A549 (cell line): ENCODE data around the gene SPOP. TPM values are rescaled to one million over a fixed set of nuclear protein-coding genes. Genes with fewer than 3 reads are reported as not detected.
A peak's percentile ranks its signal among the peaks of the same experiment; 100 is the strongest.

Experiments
- ATAC-seq, 2 experiments: fragments of 200-7000 bp in 1 of 2; fragments of >200 bp in 1 of 2; cut with Nextera tagmentation in 1 of 2; cut with Tn5 transposase in 1 of 2; 3 replicates each; pipeline versions ENCODE4 v1.8.0 to v1.9.1; 2018 to 2020; ENCODE audit warnings: mild to moderate bottlenecking in 1 of 2, moderate library complexity in 1 of 2
- CTCF ChIA-PET: fragments of 300-600 bp; sonication (Branson Sonifier 250); formaldehyde crosslinking; extraction: SDS; loops from one replicate; lab custom pipeline; 2021; ENCODE audit warnings: antibody characterized with exemption, inconsistent platforms; lab: Yijun Ruan, JAX
- POLR2A ChIA-PET: fragments of 350-600 bp; formaldehyde crosslinking; extraction: SDS; loops from one replicate; lab custom pipeline; 2021; ENCODE audit warnings: antibody characterized with exemption, inconsistent platforms; lab: Yijun Ruan, JAX
- DNase-seq, 2 experiments: peaks; one replicate each; pipeline versions ENCODE4 v3.0.0 to v3.0.0-alpha.2; 2011 to 2016; ENCODE audit warnings: low read depth in 1 of 2, low spot score in 1 of 2
- FAIRE-seq: peaks from 2 replicates; lab custom pipeline; 2011; peaks lifted over from hg19 to GRCh38; lab: Jason Lieb, UNC
- H3K27ac ChIP-seq, 2 experiments: fragments of >200 bp; sonication (Bioruptor Twin); formaldehyde crosslinking; 3 replicates each; pipeline ENCODE4 v1.5.1; 2016 to 2017
- H3K4me1 ChIP-seq: fragments of >200 bp; sonication (Bioruptor Twin); formaldehyde crosslinking; 3 replicates; pipeline ENCODE4 v1.6.1; 2016
- H3K4me2 ChIP-seq: fragments of >200 bp; sonication (Bioruptor Twin); formaldehyde crosslinking; 3 replicates; pipeline ENCODE4 v1.6.1; 2016
- H3K4me3 ChIP-seq: fragments of >200 bp; sonication (Bioruptor Twin); formaldehyde crosslinking; 3 replicates; pipeline ENCODE4 v1.5.1; 2016
- H3K9me3 ChIP-seq: fragments of >200 bp; sonication (Bioruptor Twin); formaldehyde crosslinking; 3 replicates; pipeline ENCODE4 v1.6.1; 2016
- BHLHE40 ChIP-seq: IDR thresholded peaks from 2 replicates; pipeline ENCODE4 v1.6.1; 2012; ENCODE audit warnings: low read depth, low read length, inconsistent platforms
- CBX2 ChIP-seq: fragments of 200-600 bp; sonication (generic); IDR thresholded peaks from 2 replicates; pipeline ENCODE4 v1.6.1; 2016; ENCODE audit warnings: low read depth, mild to moderate bottlenecking, borderline replicate concordance
- CBX8 ChIP-seq: fragments of 200-600 bp; sonication (generic); IDR thresholded peaks from 2 replicates; pipeline ENCODE4 v1.6.1; 2016
- EHF ChIP-seq: fragments of 250-450 bp; sonication (Bioruptor Pico); IDR thresholded peaks from 2 replicates; pipeline ENCODE4 v1.5.0; 2020; ENCODE audit warnings: mild to moderate bottlenecking
- GATA3 ChIP-seq: IDR thresholded peaks from 2 replicates; pipeline ENCODE4 v1.6.1; 2012; ENCODE audit warnings: borderline replicate concordance
- HDAC2 ChIP-seq: fragments of 200-600 bp; sonication (generic); IDR thresholded peaks from 2 replicates; pipeline ENCODE4 v1.6.1; 2016
- HOXA7 ChIP-seq: fragments of 250-450 bp; sonication (Bioruptor Pico); IDR thresholded peaks from 2 replicates; pipeline ENCODE4 v1.5.0; 2020; ENCODE audit warnings: mild to moderate bottlenecking, moderate library complexity
- KDM5A ChIP-seq: fragments of 200-600 bp; sonication (generic); IDR thresholded peaks from 2 replicates; pipeline ENCODE4 v1.6.1; 2016; ENCODE audit warnings: antibody characterized with exemption, mild to moderate bottlenecking
- MAFK ChIP-seq: fragments of 450-650 bp; IDR thresholded peaks from 2 replicates; pipeline ENCODE4 v1.6.1; 2014; ENCODE audit not compliant: partially characterized antibody
- MAZ ChIP-seq: fragments of 150-350 bp; IDR thresholded peaks from 2 replicates; pipeline ENCODE4 v1.6.1; 2014; ENCODE audit warnings: antibody characterized with exemption, low read depth, low read length, borderline replicate concordance
- MYC ChIP-seq: IDR thresholded peaks from 2 replicates; pipeline ENCODE4 v1.6.1; 2012; ENCODE audit warnings: mild to moderate bottlenecking, inconsistent platforms, low read length, improper control_type of control experiment, borderline replicate concordance
- NR3C1 ChIP-seq: fragments of >200 bp; sonication (Bioruptor Twin); formaldehyde crosslinking; IDR thresholded peaks from 3 replicates; pipeline ENCODE4 v1.6.1; 2017
- POLR2A ChIP-seq: IDR thresholded peaks from 2 replicates; pipeline ENCODE4 v1.6.1; 2012; ENCODE audit warnings: mild to moderate bottlenecking, low read length
- POLR2AphosphoS2 ChIP-seq: conservative IDR thresholded peaks from 2 replicates; pipeline ENCODE4 v1.6.1; 2012; ENCODE audit warnings: low read length, improper control_type of control experiment, inconsistent platforms
- RAD21 ChIP-seq, 2 experiments: fragments of >200 bp in 1 of 2; sonication (Bioruptor Twin) in 1 of 2; formaldehyde crosslinking in 1 of 2; IDR thresholded peaks in 1 of 2; conservative IDR thresholded peaks in 1 of 2; 2 replicates in 1 of 2; 3 replicates in 1 of 2; pipeline ENCODE4 v1.6.1; 2012 to 2018; ENCODE audit warnings: inconsistent platforms in 1 of 2
- RCOR1 ChIP-seq: fragments of 150-350 bp; IDR thresholded peaks from 2 replicates; pipeline ENCODE4 v1.6.1; 2014; ENCODE audit warnings: antibody characterized with exemption, low read length, low read depth
- RFX5 ChIP-seq: fragments of 450-650 bp; IDR thresholded peaks from 2 replicates; pipeline ENCODE4 v1.7.1; 2014; ENCODE audit warnings: antibody characterized with exemption, mild to moderate bottlenecking, moderate library complexity
- SMC3 ChIP-seq: fragments of >200 bp; sonication (Bioruptor Twin); formaldehyde crosslinking; IDR thresholded peaks from 3 replicates; pipeline ENCODE4 v1.6.1; 2018; ENCODE audit warnings: inconsistent platforms
- TP53 ChIP-seq: fragments of 250-450 bp; sonication (Bioruptor Pico); IDR thresholded peaks from 2 replicates; pipeline ENCODE4 v1.5.0; 2021; ENCODE audit warnings: mild to moderate bottlenecking, moderate library complexity
- ZFP36 ChIP-seq: fragments of 450-650 bp; IDR thresholded peaks from 2 replicates; pipeline ENCODE4 v1.6.1; 2014; ENCODE audit warnings: borderline replicate concordance; ENCODE audit not compliant: partially characterized antibody
- ZNF302 ChIP-seq: fragments of 250-450 bp; sonication (Bioruptor Pico); IDR thresholded peaks from 2 replicates; pipeline ENCODE4 v1.9.0; 2021; ENCODE audit warnings: inconsistent platforms, mild to moderate bottlenecking, moderate library complexity
- ZSCAN20 ChIP-seq: fragments of 250-450 bp; sonication (Bioruptor Pico); IDR thresholded peaks from 2 replicates; pipeline ENCODE4 v1.8.0; 2022; ENCODE audit warnings: mild to moderate bottlenecking, moderate library complexity
- WGBS: methylation state at CpG from one replicate; pipeline ENCODE4 v1.1.6; 2017; ENCODE audit errors: missing lambda C conversion rate; 5-methylcytosine and 5-hydroxymethylcytosine counted together
- polyA plus RNA-seq, 4 experiments: library from polyadenylated mRNA; depleted of rRNA in 3 of 4; stranded (reverse); fragments of >200 nt; fragmentation: RNase III in 1 of 4; extraction: RNeasy Plus Mini Kit Qiagen cat#74134 plus additional on column Dnase treatment in 1 of 4; gene quantifications; 2 replicates in 3 of 4; 3 replicates in 1 of 4; pipeline ENCODE4 v1.2.3, GENCODE V29; 2011 to 2017
- TF ChIP-seq, protein P1 (sequence below): fragments of 450-650 bp; IDR thresholded peaks from 2 replicates; pipeline ENCODE4 v1.6.1; 2014; ENCODE audit warnings: antibody characterized with exemption
- TF ChIP-seq, protein P2 (sequence below): fragments of 250-450 bp; sonication (Bioruptor Pico); IDR thresholded peaks from 2 replicates; pipeline ENCODE4 v1.5.0; 2020; ENCODE audit warnings: low read depth, mild to moderate bottlenecking, moderate library complexity
- TF ChIP-seq, protein P3 (sequence below): fragments of 150-350 bp; IDR thresholded peaks from 2 replicates; pipeline ENCODE4 v1.6.1; 2014; ENCODE audit warnings: low read depth, mild to moderate bottlenecking, low read length
- TF ChIP-seq, protein P4 (sequence below): fragments of 250-450 bp; sonication (Bioruptor Pico); IDR thresholded peaks from 2 replicates; pipeline ENCODE4 v1.5.0; 2021; ENCODE audit warnings: mild to moderate bottlenecking, moderate library complexity, borderline replicate concordance
- TF ChIP-seq, protein P5 (sequence below): IDR thresholded peaks from 2 replicates; pipeline ENCODE4 v1.6.1; 2012; ENCODE audit warnings: low read depth, borderline replicate concordance
- TF ChIP-seq, protein P6 (sequence below): fragments of >200 bp; sonication (Bioruptor Twin); formaldehyde crosslinking; IDR thresholded peaks from 2 replicates; pipeline ENCODE4 v1.6.1; 2016

Gene SPOP
- polyA plus RNA-seq, 2 of the 4 experiments (the other 2 are of a cell fraction) = 49.5 to 57.2 TPM

DNA sequence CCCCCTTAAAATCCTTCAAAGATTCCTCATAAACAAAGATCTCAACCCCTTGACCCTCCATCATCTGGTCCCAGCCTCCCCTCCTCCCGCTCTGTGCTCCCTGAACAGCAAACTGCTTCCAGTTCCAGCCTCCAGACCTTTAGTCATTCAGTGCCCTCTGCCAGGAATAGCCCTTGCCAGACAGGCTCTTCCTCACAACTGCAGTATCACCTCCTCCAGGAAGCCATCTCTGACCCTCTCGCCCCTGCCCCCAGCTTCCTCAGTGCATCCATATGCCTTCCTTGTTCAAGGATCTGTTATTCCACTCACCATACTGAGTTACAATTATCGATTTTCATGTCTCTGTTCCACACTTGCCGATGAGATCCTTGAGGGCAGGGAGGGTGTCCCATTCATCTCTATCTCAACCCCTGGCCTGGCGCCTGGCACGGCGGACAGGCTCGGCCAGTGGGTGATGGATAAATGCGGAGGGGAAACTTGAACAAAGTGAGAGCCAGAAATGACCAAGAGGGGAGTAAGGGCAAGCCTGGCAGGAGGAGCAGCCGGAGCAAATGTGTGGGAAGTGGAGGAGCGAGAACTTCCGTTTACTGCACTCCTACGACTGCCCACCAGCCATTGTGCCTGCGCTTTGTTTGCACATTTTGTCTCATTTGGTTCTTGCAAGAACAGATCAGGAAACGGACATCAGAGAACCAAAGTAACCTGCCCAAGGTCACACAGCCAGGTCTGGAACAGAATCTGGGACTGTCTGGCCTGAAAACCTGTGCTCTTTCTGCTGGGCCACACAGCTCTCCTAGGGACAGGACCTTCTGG lies 104.2 kb downstream of the SPOP start:
- CTCF ChIA-PET = interaction anchor here (0.6 to 40.8 kb wide), 16 partner anchors 10 to 624 kb away, joined by 3 to 2008 read pairs (median 6); partner anchors contain the start of genes DLX3, PHB1 and SLC35B1
- POLR2A ChIA-PET = interaction anchor here (0.6 kb wide), 1 partner anchor 104 kb away, joined by 3 read pairs; no protein-coding TSS in a partner anchor
- H3K9me3 ChIP-seq = no peaks in the 10 kb centered on the region
- no peak for ATAC-seq
- no peak for FAIRE-seq
- H3K4me2 ChIP-seq = no peak overlapping the region
- H3K4me3 ChIP-seq = no peak overlapping the region
- TF ChIP-seq NR3C1 = no peak
- TF ChIP-seq ZFP36 = peak; percentile 48
- DNase-seq = no peak
- WGBS = 63% methylated on average over 15 of the region's 15 CpGs
- H3K27ac ChIP-seq = no peak overlapping the region
- H3K4me1 ChIP-seq = peaks cover 4% of the 10 kb centered on the region; the same call in 1 of the 3 replicates

DNA sequence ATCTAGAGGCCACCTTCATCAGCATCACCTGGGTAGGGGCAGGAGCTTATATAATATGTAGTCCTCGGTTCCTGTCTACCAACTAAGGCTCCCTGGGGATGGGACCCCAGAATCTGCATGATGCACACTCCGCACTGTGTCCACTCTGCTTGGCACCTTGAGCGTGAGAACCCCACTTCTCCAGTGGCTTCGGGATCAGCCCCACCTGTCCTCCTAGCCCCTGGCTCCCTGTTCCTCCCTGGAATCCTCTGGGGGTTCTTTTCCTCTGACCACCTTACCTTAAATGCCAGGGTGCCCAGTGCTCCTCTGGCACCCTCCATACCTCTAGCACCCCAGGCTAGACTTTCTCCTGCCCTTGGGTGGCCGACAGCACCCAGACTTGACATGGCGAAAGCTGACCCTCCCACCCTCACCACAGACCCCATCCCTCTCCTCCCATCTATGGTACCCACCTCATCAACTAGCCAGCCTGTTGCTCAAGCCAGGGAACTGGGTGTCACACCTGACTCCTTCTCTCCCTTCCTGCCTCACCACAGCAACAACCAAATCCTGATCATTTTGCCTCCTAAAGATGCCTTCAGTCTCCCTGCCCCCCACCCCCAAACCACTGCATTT lies 105.0 kb downstream of the SPOP start:
- TF ChIP-seq MYC = no peak
- no peak for TF ChIP-seq EHF (CRISPR knock-in tag)
- TF ChIP-seq MAZ = no peak
- TF ChIP-seq, protein P1, sequence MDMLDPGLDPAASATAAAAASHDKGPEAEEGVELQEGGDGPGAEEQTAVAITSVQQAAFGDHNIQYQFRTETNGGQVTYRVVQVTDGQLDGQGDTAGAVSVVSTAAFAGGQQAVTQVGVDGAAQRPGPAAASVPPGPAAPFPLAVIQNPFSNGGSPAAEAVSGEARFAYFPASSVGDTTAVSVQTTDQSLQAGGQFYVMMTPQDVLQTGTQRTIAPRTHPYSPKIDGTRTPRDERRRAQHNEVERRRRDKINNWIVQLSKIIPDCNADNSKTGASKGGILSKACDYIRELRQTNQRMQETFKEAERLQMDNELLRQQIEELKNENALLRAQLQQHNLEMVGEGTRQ = no peak
- TF ChIP-seq, protein P2, sequence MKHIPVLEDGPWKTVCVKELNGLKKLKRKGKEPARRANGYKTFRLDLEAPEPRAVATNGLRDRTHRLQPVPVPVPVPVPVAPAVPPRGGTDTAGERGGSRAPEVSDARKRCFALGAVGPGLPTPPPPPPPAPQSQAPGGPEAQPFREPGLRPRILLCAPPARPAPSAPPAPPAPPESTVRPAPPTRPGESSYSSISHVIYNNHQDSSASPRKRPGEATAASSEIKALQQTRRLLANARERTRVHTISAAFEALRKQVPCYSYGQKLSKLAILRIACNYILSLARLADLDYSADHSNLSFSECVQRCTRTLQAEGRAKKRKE = no peak
- TF ChIP-seq RFX5 = no peak
- TF ChIP-seq RCOR1 = no peak
- TF ChIP-seq SMC3 = no peak
- no peak for TF ChIP-seq TP53 (CRISPR knock-in tag)
- WGBS = 26% methylated on average over 6 of the region's 6 CpGs

DNA sequence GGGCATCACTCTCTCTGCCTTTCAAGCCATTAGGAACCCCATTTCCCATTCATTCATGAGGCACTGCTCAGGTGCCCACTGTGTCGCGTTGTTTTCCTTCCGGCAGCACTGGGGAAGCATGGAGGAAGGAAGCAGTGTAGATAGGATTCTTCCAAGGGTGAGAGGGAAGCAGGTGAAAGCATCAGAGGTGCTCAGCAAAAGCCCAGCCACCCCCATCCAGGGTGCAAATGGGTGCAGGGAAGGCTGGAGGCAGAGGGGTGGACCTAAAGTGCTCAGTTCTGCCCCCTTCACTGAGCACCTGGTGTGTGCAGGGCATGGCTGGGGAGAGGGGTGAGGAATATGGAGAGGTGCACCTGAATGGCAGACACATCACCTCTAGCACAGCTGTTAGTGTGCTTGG lies 105.7 kb downstream of the SPOP start:
- FAIRE-seq (no peak), DNase-seq (no peak), ATAC-seq (no peak)
- 96% methylated on average over 3 of the region's 3 CpGs for whole genome bisulfite sequencing
- H3K9me3 ChIP-seq = no peaks in the 10 kb centered on the region
- no peak overlapping the region for H3K4me2 ChIP-seq
- ChIA-PET POLR2A (interaction anchor here (1.2 kb wide), 1 partner anchor 136 kb away, joined by 5 read pairs; no protein-coding TSS in a partner anchor), CTCF (interaction anchor here (0.5 to 40.8 kb wide), 11 partner anchors 17 to 426 kb away, joined by 3 to 2008 read pairs (median 4); partner anchors contain the start of genes PHB1 and SLC35B1)
- no peak overlapping the region for H3K4me3 ChIP-seq
- H3K4me1 ChIP-seq = peaks cover 4% of the 10 kb centered on the region; the same call in 1 of the 3 replicates
- TF ChIP-seq, protein P3, sequence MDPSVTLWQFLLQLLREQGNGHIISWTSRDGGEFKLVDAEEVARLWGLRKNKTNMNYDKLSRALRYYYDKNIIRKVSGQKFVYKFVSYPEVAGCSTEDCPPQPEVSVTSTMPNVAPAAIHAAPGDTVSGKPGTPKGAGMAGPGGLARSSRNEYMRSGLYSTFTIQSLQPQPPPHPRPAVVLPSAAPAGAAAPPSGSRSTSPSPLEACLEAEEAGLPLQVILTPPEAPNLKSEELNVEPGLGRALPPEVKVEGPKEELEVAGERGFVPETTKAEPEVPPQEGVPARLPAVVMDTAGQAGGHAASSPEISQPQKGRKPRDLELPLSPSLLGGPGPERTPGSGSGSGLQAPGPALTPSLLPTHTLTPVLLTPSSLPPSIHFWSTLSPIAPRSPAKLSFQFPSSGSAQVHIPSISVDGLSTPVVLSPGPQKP = no peak
- TF ChIP-seq CBX2 (no peak), BHLHE40 (no peak), SMC3 (no peak), HDAC2 (no peak), HOXA7 (CRISPR knock-in tag) (no peak), POLR2A (no peak), MAZ (no peak), TP53 (CRISPR knock-in tag) (no peak), POLR2AphosphoS2 (no peak), KDM5A (no peak), RAD21 (conservative IDR thresholded peaks at IDR 0.05 in 1 of 2, IDR thresholded peaks at IDR 0.05 in 1 of 2) (no peak), MAFK (no peak), ZNF302 (CRISPR knock-in tag) (no peak), ZSCAN20 (no peak), GATA3 (no peak), CBX8 (no peak)
- TF ChIP-seq, protein P4, sequence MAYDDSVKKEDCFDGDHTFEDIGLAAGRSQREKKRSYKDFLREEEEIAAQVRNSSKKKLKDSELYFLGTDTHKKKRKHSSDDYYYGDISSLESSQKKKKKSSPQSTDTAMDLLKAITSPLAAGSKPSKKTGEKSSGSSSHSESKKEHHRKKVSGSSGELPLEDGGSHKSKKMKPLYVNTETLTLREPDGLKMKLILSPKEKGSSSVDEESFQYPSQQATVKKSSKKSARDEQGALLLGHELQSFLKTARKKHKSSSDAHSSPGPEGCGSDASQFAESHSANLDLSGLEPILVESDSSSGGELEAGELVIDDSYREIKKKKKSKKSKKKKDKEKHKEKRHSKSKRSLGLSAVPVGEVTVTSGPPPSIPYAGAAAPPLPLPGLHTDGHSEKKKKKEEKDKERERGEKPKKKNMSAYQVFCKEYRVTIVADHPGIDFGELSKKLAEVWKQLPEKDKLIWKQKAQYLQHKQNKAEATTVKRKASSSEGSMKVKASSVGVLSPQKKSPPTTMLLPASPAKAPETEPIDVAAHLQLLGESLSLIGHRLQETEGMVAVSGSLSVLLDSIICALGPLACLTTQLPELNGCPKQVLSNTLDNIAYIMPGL = no peak
- TF ChIP-seq, protein P5, sequence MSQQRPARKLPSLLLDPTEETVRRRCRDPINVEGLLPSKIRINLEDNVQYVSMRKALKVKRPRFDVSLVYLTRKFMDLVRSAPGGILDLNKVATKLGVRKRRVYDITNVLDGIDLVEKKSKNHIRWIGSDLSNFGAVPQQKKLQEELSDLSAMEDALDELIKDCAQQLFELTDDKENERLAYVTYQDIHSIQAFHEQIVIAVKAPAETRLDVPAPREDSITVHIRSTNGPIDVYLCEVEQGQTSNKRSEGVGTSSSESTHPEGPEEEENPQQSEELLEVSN = no peak
- TF ChIP-seq, protein P6, sequence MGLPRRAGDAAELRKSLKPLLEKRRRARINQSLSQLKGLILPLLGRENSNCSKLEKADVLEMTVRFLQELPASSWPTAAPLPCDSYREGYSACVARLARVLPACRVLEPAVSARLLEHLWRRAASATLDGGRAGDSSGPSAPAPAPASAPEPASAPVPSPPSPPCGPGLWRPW = no peak
- no peak overlapping the region for H3K27ac ChIP-seq

More for the DNA sequence above, 105.0 kb downstream of the SPOP start:
- POLR2A ChIA-PET = no interaction called here
- Histone ChIP-seq H3K27ac (no peak overlapping the region), H3K4me3 (no peak overlapping the region), H3K9me3 (no peaks in the 10 kb centered on the region), H3K4me1 (peaks cover 4% of the 10 kb centered on the region; the same call in 1 of the 3 replicates), H3K4me2 (no peak overlapping the region)
- no peak for ATAC-seq
- no peak for DNase-seq
- FAIRE-seq = no peak
- CTCF ChIA-PET = interaction anchor here (0.6 to 40.8 kb wide), 10 partner anchors 18 to 624 kb away, joined by 3 to 2008 read pairs (median 3); partner anchors contain the start of genes PHB1 and SLC35B1
